ENCODE data around the gene LRRC8A. TPM values are rescaled to one million over a fixed set of nuclear protein-coding genes. Genes with fewer than 3 reads are reported as not detected.

The LRRC8A gene
- total and polyA plus RNA-seq, 2 of the 8 experiments (the other 6 are each of a cell fraction or from before 2014, with no cell fraction given), result 103 to 111 TPM

DNA sequence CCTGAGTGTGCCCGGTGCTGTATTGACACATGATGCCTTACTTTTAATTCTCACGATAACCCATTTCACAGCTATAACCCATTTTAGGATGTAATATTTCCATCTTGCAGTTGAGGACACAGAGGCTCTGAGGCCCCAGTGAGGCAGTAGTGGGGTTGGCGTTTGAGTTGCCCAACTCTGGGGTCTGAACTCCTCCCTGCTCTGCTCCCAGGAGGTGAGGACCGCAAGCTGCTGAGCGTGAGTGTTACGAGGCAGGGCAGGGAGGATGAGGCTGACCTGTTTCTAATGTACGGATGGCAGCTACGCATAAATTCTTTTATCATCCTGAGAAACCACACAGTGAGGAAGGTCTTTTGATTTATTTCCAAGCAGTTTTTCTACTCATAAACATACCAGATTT lies 11.4 kb downstream of the LRRC8A start:
- Histone ChIP-seq H4K91ac (replicated peaks; ENCODE audit: insufficient read length, low read length) (no peak overlapping the region), H3K18ac (ENCODE audit: extremely low read depth, low read length) (no peak overlapping the region), H2BK15ac (ENCODE audit: low read length) (no peak overlapping the region), H4K5ac (ENCODE audit: insufficient read length, low read depth, low read length) (no peak overlapping the region), H3K4me3 (ENCODE audit: extremely low read depth in 1 of 4, insufficient read depth in 2 of 4, low read depth in 3 of 4, low read length in 4 of 4) (no peak overlapping the region), H2AFZ (ENCODE audit: low read length) (no peak overlapping the region), H2AK5ac (ENCODE audit: low read depth, low read length) (no peak overlapping the region), H3K4ac (replicated peaks; ENCODE audit: insufficient read length, low read depth, low read length) (no peak overlapping the region), H3K4me2 (ENCODE audit: insufficient read depth in 1 of 2, low read depth in 2 of 2, low read length in 2 of 2) (no peak overlapping the region), H3K27ac (ENCODE audit: low read depth, low read length) (no peak overlapping the region), H2BK20ac (ENCODE audit: low read length) (no peak overlapping the region), H3K27me3 (replicated peaks in 1 of 4; ENCODE audit: control insufficient read depth in 3 of 4, extremely low read depth in 1 of 4, insufficient read depth in 3 of 4, low read length in 3 of 4) (no peaks in the 10 kb centered on the region), H3K56ac (replicated peaks; ENCODE audit: insufficient read length, low read depth, low read length) (no peak overlapping the region), H2BK120ac (replicated peaks; ENCODE audit: low read depth, low read length) (no peak overlapping the region), H3K79me2 (ENCODE audit: control insufficient read depth in 1 of 2, insufficient read depth in 2 of 2, low read length in 2 of 2) (peaks cover 0 to 86% of the 10 kb centered on the region in 2 experiments; a peak in 3 of 4 replicates), H3K23me2 (ENCODE audit: low read depth, low read length) (no peaks in the 10 kb centered on the region), H2BK5ac (ENCODE audit: low read depth, low read length) (no peak overlapping the region; the same call in 1 of the 2 replicates), H3K9me3 (ENCODE audit: insufficient read depth in 2 of 2, low read depth in 1 of 2, low read length in 1 of 2) (no peaks in the 10 kb centered on the region), H3K9ac (replicated peaks in 1 of 4; ENCODE audit: extremely low read depth in 1 of 4, low read depth in 3 of 4, low read length in 3 of 4) (no peak overlapping the region), H3K4me1 (replicated peaks in 1 of 4; ENCODE audit: control insufficient read depth in 3 of 4, insufficient read depth in 4 of 4, low read length in 3 of 4) (peaks cover under 1 to 29% (median 13%) of the 10 kb centered on the region in 4 experiments), H2BK12ac (ENCODE audit: low read depth, low read length) (0 out of 2 replicates have a peak overlapping the region, but pooled peaks have one; percentile 27), H3K36me3 (ENCODE audit: control insufficient read depth in 2 of 4, insufficient read depth in 4 of 4, low read length in 3 of 4) (peaks cover 2 to 18% (median 6%) of the 10 kb centered on the region in 4 experiments; a peak in 5 of 8 replicates), H4K20me1 (replicated peaks in 1 of 2; ENCODE audit: control insufficient read depth in 1 of 2, insufficient read depth in 2 of 2, low read length in 2 of 2) (peaks cover 0 to 16% of the 10 kb centered on the region in 2 experiments), H3K14ac (ENCODE audit: insufficient read length) (no peak overlapping the region), H3K23ac (ENCODE audit: insufficient read length) (no peak overlapping the region), H4K8ac (ENCODE audit: extremely low read depth, insufficient read depth, low read length) (no peak overlapping the region), H3K79me1 (ENCODE audit: low read depth, low read length) (peaks cover 5% of the 10 kb centered on the region)
- ChIA-PET CTCF (ENCODE audit: partially characterized antibody) (interaction anchor here (1.0 to 1.3 kb wide), 4 partner anchors 15 to 75 kb away, joined by 3 to 6 read pairs (median 4); partner anchors contain the start of gene ENDOG), POLR2A (ENCODE audit: partially characterized antibody) (interaction anchor here (0.7 kb wide), 1 partner anchor 46 kb away, joined by 3 read pairs; no protein-coding TSS in a partner anchor)
- WGBS, 2 experiments (ENCODE audit: extremely low coverage in 1 of 2, insufficient coverage in 1 of 2, insufficient read length in 1 of 2, insufficient replicate concordance in 2 of 2, low coverage in 1 of 2, low lambda C conversion rate in 2 of 2, missing lambda C conversion rate in 1 of 2), result 95% methylated on average over 8 of the region's 8 CpGs; no CpG with 5 or more reads in 1 of the 2 experiments
- DNase-seq (ENCODE audit: low read depth in 1 of 2, low spot score in 2 of 2), result no peak
- no peak for FAIRE-seq
- TF ChIP-seq GABPA (IDR thresholded peaks at IDR 0.05; ENCODE audit: borderline replicate concordance, insufficient read depth, low read length) (no peak), ZNF274 (IDR thresholded peaks at IDR 0.05; ENCODE audit: borderline replicate concordance, extremely low read depth, low read length) (no peak), CEBPB (IDR thresholded peaks at IDR 0.05; ENCODE audit: low read depth, low read length) (no peak), JUND (IDR thresholded peaks at IDR 0.05; ENCODE audit: low read length) (no peak), CBX8 (IDR thresholded peaks at IDR 0.05; ENCODE audit: borderline replicate concordance, low read depth, low read length) (no peak), TCF12 (IDR thresholded peaks at IDR 0.05; ENCODE audit: low read depth, low read length) (no peak)
